ENCODE data around the gene TXNL4A.

DNA sequence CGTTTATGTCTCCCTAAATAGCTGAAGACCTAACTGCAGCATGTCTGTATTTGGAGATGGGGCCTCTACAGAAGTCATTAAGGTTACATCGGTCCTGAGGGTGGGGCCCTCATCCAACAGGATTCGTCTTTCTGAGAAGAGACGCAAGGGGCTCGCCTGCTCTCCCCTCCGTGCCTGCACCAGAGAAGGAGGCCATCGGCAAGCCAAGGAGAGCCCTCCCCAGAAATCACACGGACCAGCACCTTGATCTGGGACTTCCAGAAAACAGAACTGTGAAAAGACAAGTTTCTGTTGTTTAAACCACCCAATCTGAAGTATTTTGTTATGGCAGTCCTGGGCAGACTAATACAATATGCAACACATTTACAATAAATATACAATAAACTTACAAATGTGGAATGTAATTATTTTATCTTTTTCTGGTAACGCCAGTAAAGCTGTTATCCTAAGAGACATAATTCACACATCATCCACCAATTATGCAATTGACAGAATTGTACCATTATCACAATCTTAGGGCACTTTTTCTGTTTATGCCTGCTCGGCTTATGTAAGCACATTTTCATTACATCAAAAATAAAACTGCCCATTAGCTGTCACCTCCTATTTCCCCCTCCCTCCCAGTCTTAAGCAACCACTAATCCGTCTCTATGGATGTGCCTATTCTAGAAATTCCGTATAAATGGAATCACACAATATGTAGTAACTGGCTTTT lies 17.8 kb downstream of the TXNL4A start:
- TF ChIP-seq, protein P1, sequence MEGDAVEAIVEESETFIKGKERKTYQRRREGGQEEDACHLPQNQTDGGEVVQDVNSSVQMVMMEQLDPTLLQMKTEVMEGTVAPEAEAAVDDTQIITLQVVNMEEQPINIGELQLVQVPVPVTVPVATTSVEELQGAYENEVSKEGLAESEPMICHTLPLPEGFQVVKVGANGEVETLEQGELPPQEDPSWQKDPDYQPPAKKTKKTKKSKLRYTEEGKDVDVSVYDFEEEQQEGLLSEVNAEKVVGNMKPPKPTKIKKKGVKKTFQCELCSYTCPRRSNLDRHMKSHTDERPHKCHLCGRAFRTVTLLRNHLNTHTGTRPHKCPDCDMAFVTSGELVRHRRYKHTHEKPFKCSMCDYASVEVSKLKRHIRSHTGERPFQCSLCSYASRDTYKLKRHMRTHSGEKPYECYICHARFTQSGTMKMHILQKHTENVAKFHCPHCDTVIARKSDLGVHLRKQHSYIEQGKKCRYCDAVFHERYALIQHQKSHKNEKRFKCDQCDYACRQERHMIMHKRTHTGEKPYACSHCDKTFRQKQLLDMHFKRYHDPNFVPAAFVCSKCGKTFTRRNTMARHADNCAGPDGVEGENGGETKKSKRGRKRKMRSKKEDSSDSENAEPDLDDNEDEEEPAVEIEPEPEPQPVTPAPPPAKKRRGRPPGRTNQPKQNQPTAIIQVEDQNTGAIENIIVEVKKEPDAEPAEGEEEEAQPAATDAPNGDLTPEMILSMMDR (IDR thresholded peaks at IDR 0.05), result no peak
- no peak for TF ChIP-seq POLR2A (IDR thresholded peaks at IDR 0.05)

All from testis (tissue), 2 donors.